NCI-H1092 (cell line): Measurements from ENCODE around the gene WFIKKN1.

Experiments used
- DNase-seq: peaks from one replicate; lab custom pipeline; 2025; lab: John Stamatoyannopoulos, UW

WFIKKN1 gene

GRCh38 chr16:637081-638018 is 6.6 kb downstream of the WFIKKN1 start:
- peak; percentile 91 for DNase-seq

GRCh38 chr16:638034-638543 is 7.3 kb downstream of the WFIKKN1 start:
- DNase-seq, result no peak

- no peak for DNase-seq
Observed at GRCh38 chr16:638836-639235, 8.1 kb downstream of the WFIKKN1 start.

GRCh38 chr16:640614-641013 is 9.8 kb downstream of the WFIKKN1 start:
- DNase-seq, result no peak

- DNase-seq, result peak; percentile 43
Observed at GRCh38 chr16:641326-642188, 10.8 kb downstream of the WFIKKN1 start, which contains the start of gene MCRIP2. MCRIP2 (plus strand) TSS chr16:641828; CDS start chr16:641992, 164 bp downstream.

- DNase-seq, result no peak
Observed at GRCh38 chr16:642189-643049, 11.6 kb downstream of the WFIKKN1 start.

- DNase-seq, result no peak
Observed at GRCh38 chr16:643050-643368, 12.2 kb downstream of the WFIKKN1 start.

- DNase-seq, result no peak
Observed at GRCh38 chr16:644556-644955, 13.8 kb downstream of the WFIKKN1 start.

- DNase-seq, result no peak
Observed at GRCh38 chr16:645852-646678, 15.3 kb downstream of the WFIKKN1 start.

- DNase-seq, result no peak
Observed at GRCh38 chr16:646679-647172, 15.9 kb downstream of the WFIKKN1 start.

GRCh38 chr16:647173-647902 is 16.6 kb downstream of the WFIKKN1 start:
- DNase-seq, result no peak

GRCh38 chr16:648071-648780 is 17.4 kb downstream of the WFIKKN1 start:
- peak; percentile 23 for DNase-seq

GRCh38 chr16:648781-649589 is 18.2 kb downstream of the WFIKKN1 start, which contains the start of gene WDR90:
WDR90 (plus strand) TSS chr16:649365; CDS start chr16:649417, 52 bp downstream.
- DNase-seq, result peak; percentile 90

- DNase-seq, result no peak
Observed at GRCh38 chr16:649631-650030, 18.8 kb downstream of the WFIKKN1 start.

GRCh38 chr16:651844-652243 is 21.1 kb downstream of the WFIKKN1 start:
- no peak for DNase-seq

GRCh38 chr16:652454-653305 is 21.9 kb downstream of the WFIKKN1 start:
- DNase-seq, result no peak

GRCh38 chr16:654034-654433 is 23.2 kb downstream of the WFIKKN1 start:
- DNase-seq, result no peak
